Mammary epithelial cell (primary cell): ENCODE measurements around the gene SNAPC5.
"Not testable (repeated sequence)": the region's sequence is repeated elsewhere in the genome, so short reads cannot be mapped to it uniquely, and the experiment has no call there.

Source experiments
- EZH2 ChIP-seq: IDR thresholded peaks from 2 replicates; pipeline ENCODE4 v1.6.1; 2012; ENCODE audit warnings: low read length, inconsistent platforms, borderline replicate concordance
- TF ChIP-seq, protein P1 (sequence below), 2 donors: IDR thresholded peaks in 1 of 2; conservative IDR thresholded peaks in 1 of 2; 2 replicates each; pipeline ENCODE4 v1.5.1; 2011 to 2012; ENCODE audit warnings: inconsistent platforms in 2 of 2, low read length in 2 of 2, mild to moderate bottlenecking in 2 of 2, control low read depth in 1 of 2, low read depth in 1 of 2; ENCODE audit not compliant: insufficient read depth in 1 of 2; ENCODE audit errors: extremely low read depth in 1 of 2

DNA sequence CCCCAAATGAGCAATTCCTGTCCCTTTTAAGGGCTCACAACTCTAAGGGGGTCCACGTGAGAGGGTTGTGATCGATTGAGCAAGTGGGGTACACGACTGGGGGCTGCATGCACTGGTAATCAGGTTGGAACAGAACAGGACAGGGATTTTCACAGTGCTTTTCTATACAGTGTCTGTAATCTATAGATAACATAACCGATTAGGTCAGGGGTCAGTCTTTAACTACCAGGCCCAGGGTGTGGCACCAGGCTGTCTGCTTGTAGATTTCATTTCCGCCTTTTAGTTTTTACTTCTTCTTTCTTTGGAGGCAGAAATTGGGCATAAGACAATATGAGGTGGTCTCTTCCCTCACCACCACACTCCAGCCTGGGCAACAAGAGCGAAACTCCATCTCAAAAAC lies 32.3 kb downstream of the SNAPC5 start:
- TF ChIP-seq, protein P1, sequence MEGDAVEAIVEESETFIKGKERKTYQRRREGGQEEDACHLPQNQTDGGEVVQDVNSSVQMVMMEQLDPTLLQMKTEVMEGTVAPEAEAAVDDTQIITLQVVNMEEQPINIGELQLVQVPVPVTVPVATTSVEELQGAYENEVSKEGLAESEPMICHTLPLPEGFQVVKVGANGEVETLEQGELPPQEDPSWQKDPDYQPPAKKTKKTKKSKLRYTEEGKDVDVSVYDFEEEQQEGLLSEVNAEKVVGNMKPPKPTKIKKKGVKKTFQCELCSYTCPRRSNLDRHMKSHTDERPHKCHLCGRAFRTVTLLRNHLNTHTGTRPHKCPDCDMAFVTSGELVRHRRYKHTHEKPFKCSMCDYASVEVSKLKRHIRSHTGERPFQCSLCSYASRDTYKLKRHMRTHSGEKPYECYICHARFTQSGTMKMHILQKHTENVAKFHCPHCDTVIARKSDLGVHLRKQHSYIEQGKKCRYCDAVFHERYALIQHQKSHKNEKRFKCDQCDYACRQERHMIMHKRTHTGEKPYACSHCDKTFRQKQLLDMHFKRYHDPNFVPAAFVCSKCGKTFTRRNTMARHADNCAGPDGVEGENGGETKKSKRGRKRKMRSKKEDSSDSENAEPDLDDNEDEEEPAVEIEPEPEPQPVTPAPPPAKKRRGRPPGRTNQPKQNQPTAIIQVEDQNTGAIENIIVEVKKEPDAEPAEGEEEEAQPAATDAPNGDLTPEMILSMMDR (conservative IDR thresholded peaks at IDR 0.05 in 1 of 2, IDR thresholded peaks at IDR 0.05 in 1 of 2; ENCODE audit: extremely low read depth in 1 of 2, insufficient read depth in 1 of 2, low read depth in 1 of 2, low read length in 2 of 2) = not testable (repeated sequence)
- TF ChIP-seq EZH2 = not testable (repeated sequence)
